ENCODE data around the gene C1RL. TPM values are rescaled to one million over a fixed set of nuclear protein-coding genes. Genes with fewer than 3 reads are reported as not detected.

The C1RL gene
- total RNA-seq, 1 experiment from 2014 or later = 8.9 TPM

- Histone ChIP-seq H3K27me3 (ENCODE audit: low read length) (no peaks in the 10 kb centered on the region), H3K27ac (ENCODE audit: low read length) (no peak overlapping the region), H3K4me1 (ENCODE audit: insufficient read depth, low read length) (no peaks in the 10 kb centered on the region), H3K79me2 (ENCODE audit: low read length) (no peaks in the 10 kb centered on the region), H3K4me2 (ENCODE audit: low read length) (no peak overlapping the region), H2AFZ (ENCODE audit: low read length) (no peak overlapping the region), H3K4me3 (ENCODE audit: low read length) (no peak overlapping the region), H3K9ac (ENCODE audit: low read length) (no peak overlapping the region), H3K36me3 (ENCODE audit: low read depth, low read length) (no peaks in the 10 kb centered on the region), H3F3A (ENCODE audit: low read length, unreplicated experiment) (no peaks in the 10 kb centered on the region), H3K9me2 (replicated peaks; ENCODE audit: low read length) (no peaks in the 10 kb centered on the region), H4K20me1 (ENCODE audit: low read length) (no peaks in the 10 kb centered on the region), H3K9me3 (ENCODE audit: low read length) (no peaks in the 10 kb centered on the region)
- BruUV-seq (replicated peaks) = no TSS peak
- POLR2A ChIA-PET (ENCODE audit: unreplicated experiment) = no interaction called here
- TF ChIP-seq EZH2 (IDR thresholded peaks at IDR 0.05; ENCODE audit: low read length, unreplicated experiment) (no peak), CTCF (conservative IDR thresholded peaks at IDR 0.05; ENCODE audit: low read depth, low read length) (peak; percentile 65), EZH2phosphoT487 (IDR thresholded peaks at IDR 0.05; ENCODE audit: borderline replicate concordance, low read length) (no peak)
- peak; percentile 48 for DNase-seq
- no peak for ATAC-seq
- CTCF ChIA-PET = no interaction called here
- intact Hi-C loops (cut with micrococcal nuclease) = no loop called here
These were observed 35.6 kb upstream of the C1RL start for GRCh38 chr12:7144414-7145120.

- Histone ChIP-seq H4K20me1 (ENCODE audit: low read length) (no peaks in the 10 kb centered on the region), H3K4me2 (ENCODE audit: low read length) (no peak overlapping the region), H3K79me2 (ENCODE audit: low read length) (no peaks in the 10 kb centered on the region), H3K9me2 (replicated peaks; ENCODE audit: low read length) (no peaks in the 10 kb centered on the region), H3K27me3 (ENCODE audit: low read length) (no peaks in the 10 kb centered on the region), H3K9ac (ENCODE audit: low read length) (no peak overlapping the region), H3K4me3 (ENCODE audit: low read length) (no peak overlapping the region), H3K36me3 (ENCODE audit: low read depth, low read length) (no peaks in the 10 kb centered on the region), H3K27ac (ENCODE audit: low read length) (no peak overlapping the region), H3F3A (ENCODE audit: low read length, unreplicated experiment) (no peaks in the 10 kb centered on the region), H2AFZ (ENCODE audit: low read length) (no peak overlapping the region), H3K9me3 (ENCODE audit: low read length) (no peaks in the 10 kb centered on the region), H3K4me1 (ENCODE audit: insufficient read depth, low read length) (no peaks in the 10 kb centered on the region)
- DNase-seq = no peak
- ChIA-PET CTCF (no interaction called here), POLR2A (ENCODE audit: unreplicated experiment) (no interaction called here)
- BruUV-seq (replicated peaks) = no TSS peak
- intact Hi-C loops (cut with micrococcal nuclease) = loop anchor here (2.0 kb wide), 2 partner anchors 45 to 495 kb away; partner anchors contain the start of gene PEX5
- ATAC-seq = no peak
- no peak for TF ChIP-seq CTCF (conservative IDR thresholded peaks at IDR 0.05; ENCODE audit: low read depth, low read length)
These were observed 34.5 kb upstream of the C1RL start for GRCh38 chr12:7143564-7143963.

GRCh38 chr12:7142809-7143465, 33.9 kb upstream of the C1RL start:
- Histone ChIP-seq H2AFZ (ENCODE audit: low read length) (no peak overlapping the region), H3K27ac (ENCODE audit: low read length) (no peak overlapping the region), H3K9me2 (replicated peaks; ENCODE audit: low read length) (no peaks in the 10 kb centered on the region), H3K9me3 (ENCODE audit: low read length) (no peaks in the 10 kb centered on the region), H4K20me1 (ENCODE audit: low read length) (no peaks in the 10 kb centered on the region), H3K36me3 (ENCODE audit: low read depth, low read length) (no peaks in the 10 kb centered on the region), H3K4me1 (ENCODE audit: insufficient read depth, low read length) (no peaks in the 10 kb centered on the region), H3F3A (ENCODE audit: low read length, unreplicated experiment) (no peaks in the 10 kb centered on the region), H3K9ac (ENCODE audit: low read length) (no peak overlapping the region), H3K79me2 (ENCODE audit: low read length) (no peaks in the 10 kb centered on the region), H3K4me3 (ENCODE audit: low read length) (no peak overlapping the region), H3K4me2 (ENCODE audit: low read length) (no peak overlapping the region), H3K27me3 (ENCODE audit: low read length) (no peaks in the 10 kb centered on the region)
- no peak for DNase-seq
- BruUV-seq (replicated peaks) = no TSS peak
- intact Hi-C loops (cut with micrococcal nuclease) = loop anchor here (2.0 kb wide), 2 partner anchors 46 to 496 kb away; partner anchors contain the start of gene PEX5
- POLR2A ChIA-PET (ENCODE audit: unreplicated experiment) = no interaction called here
- CTCF ChIA-PET = no interaction called here
- TF ChIP-seq EZH2 (IDR thresholded peaks at IDR 0.05; ENCODE audit: low read length, unreplicated experiment) = no peak
- no peak for TF ChIP-seq EZH2phosphoT487 (IDR thresholded peaks at IDR 0.05; ENCODE audit: borderline replicate concordance, low read length)
- ATAC-seq = no peak

All from PC-3 (cell line).